Epidermal melanocyte (primary cell): ENCODE measurements around the gene ZMAT2.
A peak's percentile ranks its signal among the peaks of the same experiment; 100 is the strongest.
"Not testable (repeated sequence)": the region's sequence is repeated elsewhere in the genome, so short reads cannot be mapped to it uniquely, and the experiment has no call there.

Experiments
- DNase-seq: peaks from one replicate; pipeline ENCODE4 v3.0.0; 2011; ENCODE audit warnings: low spot score; ENCODE audit not compliant: insufficient read length

ZMAT2 gene

DNA sequence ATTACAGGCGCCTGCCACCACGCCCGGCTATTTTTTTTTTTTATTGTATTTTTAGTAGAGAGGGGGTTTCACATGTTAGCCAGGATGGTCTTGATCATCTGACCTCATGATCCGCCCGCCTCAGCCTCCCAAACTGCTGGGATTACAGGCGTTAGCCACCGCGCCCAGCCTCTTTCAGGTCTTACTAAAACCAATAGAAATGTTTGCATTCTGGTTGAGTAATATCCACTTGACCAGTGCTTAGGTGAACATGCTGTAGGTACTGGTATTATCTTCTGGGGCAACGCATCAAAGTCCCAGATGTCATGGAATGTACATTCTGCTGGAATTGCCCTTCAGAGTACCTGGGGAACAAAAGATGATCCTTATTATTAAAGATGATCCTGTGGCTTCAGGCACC lies 8.5 kb downstream of the ZMAT2 start:
- DNase-seq: not testable (repeated sequence)

- peak; percentile 61 for DNase-seq
These were observed 10.8 kb downstream of the ZMAT2 start for GRCh38 chr5:140710899-140711552.

DNA sequence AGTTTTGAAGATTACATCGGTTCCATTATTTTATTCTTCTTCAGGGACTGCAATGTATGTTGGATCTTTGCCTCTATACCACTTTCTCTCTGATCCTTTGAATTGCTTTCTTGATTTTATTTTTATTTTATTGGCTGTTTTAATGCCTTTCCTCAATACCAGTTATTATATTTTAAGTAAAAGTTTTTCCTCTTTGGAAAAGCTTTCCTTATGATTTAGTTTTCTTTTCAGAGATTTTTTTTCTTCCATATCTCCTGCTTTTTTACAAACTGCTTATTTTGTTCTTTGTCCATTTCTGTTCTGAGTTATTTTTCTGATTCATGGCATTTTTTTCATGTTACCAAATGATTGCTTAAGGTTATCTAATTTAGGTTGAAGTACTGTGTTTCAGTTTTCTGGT lies 11.5 kb downstream of the ZMAT2 start:
- no peak for DNase-seq

DNA sequence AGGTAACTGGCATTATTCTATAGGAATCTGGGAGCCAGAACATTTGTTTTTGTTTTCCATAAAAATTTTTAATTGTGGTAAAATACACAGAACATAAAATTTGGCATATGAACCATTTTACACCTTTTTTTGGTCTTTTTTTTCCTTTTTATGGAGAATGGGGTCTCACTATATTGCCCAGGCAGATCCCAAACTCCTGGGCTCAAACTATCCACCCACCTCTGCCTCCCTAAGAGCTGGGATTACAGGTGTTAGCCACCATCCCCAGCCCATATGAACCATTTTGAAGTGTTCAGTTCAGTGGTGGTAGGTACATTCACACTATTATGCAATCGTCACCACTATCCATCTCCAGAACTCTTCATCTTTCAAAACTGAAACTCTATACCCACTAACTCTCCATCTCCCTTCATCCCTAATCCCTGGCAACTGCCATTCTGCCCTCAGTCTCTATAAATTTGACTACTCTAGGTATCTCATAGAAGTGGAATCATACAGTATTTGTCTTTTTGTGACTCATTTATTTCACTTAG lies 13.4 kb downstream of the ZMAT2 start:
- no peak for DNase-seq

DNA sequence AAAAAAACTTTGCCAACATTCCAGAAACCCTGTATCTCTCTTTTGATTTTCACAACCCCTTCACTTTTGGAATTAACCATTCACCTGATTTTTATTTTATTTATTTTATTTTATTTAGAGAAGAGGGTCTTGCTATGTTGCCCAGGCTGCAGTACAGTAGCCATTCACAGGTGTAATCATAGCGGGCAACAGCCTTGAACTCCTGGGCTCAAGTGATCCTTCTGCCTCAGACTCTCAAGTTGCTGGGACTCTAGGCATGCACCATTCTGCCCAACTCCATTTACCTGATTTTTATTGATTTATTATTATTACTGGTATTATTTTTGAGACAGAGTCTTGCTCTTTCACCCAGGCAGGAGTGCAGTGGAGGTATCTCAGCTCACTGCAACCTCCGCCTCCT lies 16.0 kb downstream of the ZMAT2 start:
- DNase-seq: not testable (repeated sequence)

DNA sequence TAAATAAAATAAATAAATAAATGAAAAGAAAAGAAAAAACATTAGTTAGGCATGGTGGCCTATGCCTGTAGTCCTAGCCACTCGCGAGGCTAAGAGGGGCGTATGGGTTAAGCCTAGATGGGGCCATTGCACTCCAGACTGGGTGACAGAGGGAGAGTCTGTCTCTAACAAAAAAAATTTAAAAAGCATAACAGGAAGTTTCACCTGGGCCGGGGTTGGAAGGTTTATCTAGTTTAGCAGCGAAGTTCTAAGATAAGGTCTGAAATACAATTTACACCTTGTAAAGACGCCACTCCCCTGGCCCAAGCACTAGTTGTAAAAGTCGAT lies 18.0 kb downstream of the ZMAT2 start:
- no peak for DNase-seq

DNA sequence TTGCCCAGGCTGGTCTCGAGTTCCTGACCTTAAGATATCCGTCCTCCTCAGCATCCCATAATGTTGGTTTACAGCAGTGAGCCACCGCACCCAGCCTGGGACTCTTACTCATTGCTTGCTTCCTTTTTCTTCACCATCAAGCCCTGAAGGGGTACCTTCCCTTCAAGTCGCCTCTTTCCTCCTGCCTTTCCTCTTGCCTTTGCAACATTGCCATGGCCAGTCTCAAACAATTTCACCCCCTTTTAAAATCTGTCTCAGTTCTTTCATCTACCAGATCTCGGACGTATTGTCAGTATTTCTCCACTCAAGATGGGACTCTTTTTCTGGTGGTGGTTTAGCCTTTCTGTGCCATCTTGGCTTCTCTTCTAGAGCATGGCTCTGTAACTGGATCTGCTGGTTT lies 20.5 kb downstream of the ZMAT2 start:
- DNase-seq: not testable (repeated sequence)

- not testable (repeated sequence) for DNase-seq
These were observed 21.1 kb downstream of the ZMAT2 start for GRCh38 chr5:140721395-140721794.

- DNase-seq: peak; percentile 17
These were observed 25.7 kb downstream of the ZMAT2 start for GRCh38 chr5:140725799-140726471.

- DNase-seq: no peak
These were observed 32.9 kb downstream of the ZMAT2 start for GRCh38 chr5:140733098-140733497.

DNA sequence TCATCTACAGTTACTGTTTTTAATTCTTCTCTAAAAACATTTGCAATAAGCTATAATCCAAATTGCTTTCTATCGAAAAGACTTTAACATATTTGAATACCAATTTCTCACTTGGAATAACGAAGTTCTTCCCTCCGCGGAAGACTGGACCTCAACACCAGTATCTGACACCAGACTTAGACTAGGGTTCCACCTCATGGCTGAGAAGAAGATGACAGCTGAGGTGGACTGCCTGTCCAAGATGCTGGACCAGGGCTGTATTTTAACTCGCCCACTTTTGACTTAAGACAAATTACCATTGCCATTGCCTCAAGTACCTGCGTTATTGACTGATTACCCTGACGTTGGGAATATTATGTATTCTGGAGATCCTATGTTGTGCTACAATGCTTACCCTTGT lies 34.1 kb downstream of the ZMAT2 start:
- DNase-seq: no peak

DNA sequence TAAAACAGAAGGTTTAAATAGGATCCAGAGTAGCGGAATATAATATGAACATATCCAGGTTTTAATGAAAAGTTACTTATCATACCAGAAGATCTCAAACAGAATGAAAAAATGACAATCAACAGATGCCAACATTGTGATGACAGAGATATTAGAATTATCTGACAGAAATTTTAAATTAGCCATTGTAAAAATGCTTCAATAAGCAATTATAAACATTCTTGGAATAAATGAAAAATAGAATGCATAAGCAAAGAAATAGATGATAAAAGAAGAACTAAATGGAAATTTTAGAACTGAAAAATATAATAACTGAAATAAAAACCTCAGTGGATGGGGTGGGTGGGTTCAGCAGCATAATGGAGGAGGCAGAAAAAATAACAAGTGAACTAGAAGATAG lies 37.2 kb downstream of the ZMAT2 start:
- DNase-seq: no peak

DNA sequence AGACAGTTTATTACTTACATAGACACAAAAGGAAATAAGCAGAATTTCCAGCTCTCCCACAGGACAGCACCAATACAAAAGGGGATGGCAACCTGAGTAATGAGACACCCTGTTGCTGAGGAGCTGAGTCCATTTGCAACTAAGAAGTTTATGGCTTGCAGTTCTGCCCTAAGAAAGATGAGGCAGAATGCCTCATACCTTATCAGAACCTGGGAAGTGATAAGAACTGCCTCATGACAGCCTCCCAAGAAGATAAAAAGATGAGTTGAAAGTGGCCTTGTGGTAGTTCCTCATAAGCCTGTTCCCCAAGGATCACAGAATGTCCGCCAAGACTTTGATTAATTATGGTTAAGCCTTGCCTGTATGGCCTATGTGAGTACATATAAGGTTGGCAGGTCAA lies 41.7 kb downstream of the ZMAT2 start:
- DNase-seq: no peak

GRCh38 chr5:140753561-140753960 lies 53.3 kb downstream of the ZMAT2 start:
- DNase-seq: no peak
